ENCODE data around the gene WWP2.
"Not testable (repeated sequence)": the region's sequence is repeated elsewhere in the genome, so short reads cannot be mapped to it uniquely, and the experiment has no call there.

Gene WWP2

DNA sequence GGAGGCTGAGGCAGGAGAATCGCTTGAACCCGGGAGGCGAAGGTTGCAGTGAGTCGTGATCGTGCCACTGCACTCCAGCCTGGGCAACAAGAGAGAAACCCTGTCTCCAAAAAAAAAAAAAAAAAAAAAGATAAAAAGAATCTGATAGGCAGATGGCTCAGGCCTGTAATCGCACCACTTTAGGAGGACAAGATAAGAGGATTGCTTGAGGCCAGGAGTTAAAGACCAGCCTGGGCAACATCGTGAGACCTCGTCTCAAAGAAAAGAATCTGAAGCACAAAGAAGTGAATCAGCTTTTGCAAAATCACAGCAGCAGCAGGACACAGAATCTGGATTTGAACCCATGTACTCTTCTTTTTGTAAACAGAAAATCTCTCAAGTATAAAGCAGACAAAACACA, 15.0 kb upstream of the WWP2 start:
- no peak for DNase-seq

DNA sequence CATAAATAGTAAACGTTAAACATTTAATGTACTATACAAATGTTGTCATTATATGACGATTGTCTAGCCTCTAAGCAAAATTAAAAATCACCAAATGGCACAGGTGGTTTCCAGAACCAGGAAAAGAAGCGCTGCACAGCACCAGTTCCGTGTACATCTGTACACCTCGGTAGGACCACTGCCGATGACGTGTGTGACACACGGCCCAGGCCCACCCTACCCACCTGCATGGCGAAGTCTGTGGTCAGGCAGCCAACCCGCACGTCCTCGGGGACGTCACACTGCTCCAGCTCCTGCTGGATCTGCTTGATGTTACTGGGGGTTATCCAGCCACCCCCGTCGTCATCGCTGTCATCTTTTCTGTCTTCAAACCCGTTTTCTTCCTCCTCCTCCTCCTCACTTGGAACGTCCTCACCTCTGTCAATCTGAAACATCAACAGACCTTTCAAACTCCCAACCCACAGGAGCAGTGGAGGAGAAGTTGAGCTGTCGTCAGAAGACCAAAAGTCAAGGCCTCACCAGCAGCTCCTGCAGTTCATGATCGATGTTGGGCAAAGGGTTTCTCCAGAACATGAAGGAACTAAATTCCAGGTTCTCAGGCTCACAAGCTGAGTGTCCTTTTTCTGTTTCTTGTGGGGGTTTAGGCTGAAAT, 13.3 kb upstream of the WWP2 start:
- no peak for DNase-seq

DNA sequence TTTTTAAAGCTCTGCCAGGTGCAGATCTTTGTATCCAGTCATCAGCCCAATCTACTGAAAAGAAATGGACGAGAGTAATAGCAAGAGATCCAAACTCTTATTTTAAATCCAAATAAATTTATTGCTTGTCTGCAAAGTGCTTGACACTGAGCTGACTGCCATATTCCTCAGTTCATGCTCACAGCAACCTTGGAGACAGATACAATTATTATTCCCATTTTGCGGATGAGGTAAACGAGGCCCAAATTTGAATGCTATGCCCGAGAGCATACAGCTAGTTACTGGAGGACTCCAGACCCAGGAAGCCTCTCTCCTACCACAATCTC, 8.0 kb upstream of the WWP2 start:
- DNase-seq, result peak; percentile 3

- peak; percentile 98 for DNase-seq
Measured at GRCh38 chr16:69754469-69755310, 7.4 kb upstream of the WWP2 start, which contains the start of gene NOB1. Gene NOB1, minus strand, starts transcription at chr16:69754926. Its CDS starts 16 bp downstream, at chr16:69754910.

DNA sequence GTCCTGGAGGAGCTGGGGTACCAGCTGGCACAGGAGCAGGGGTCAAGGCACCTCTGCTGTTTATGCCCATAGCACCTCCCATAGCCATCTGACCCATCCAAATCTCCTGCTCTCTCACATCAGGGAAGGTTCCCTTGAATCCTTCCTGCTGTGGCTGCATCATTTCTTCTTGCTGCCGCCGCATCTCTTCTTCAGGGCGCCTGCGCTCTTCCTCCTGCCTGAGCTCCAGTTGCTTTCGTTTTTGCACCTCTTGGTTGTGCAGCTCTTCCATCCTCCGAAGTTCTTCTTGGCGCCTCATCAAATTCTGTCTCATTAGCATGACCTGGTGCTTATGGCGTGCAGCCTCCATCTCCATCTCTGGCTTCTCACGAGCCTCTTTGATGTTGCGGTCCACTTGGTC, 5.4 kb upstream of the WWP2 start:
- DNase-seq, result no peak

GRCh38 chr16:69757375-69757774, 4.8 kb upstream of the WWP2 start:
- not testable (repeated sequence) for DNase-seq

- peak; percentile 38 for DNase-seq
Measured at GRCh38 chr16:69762814-69763598, 874 bp downstream of the WWP2 start.

DNA sequence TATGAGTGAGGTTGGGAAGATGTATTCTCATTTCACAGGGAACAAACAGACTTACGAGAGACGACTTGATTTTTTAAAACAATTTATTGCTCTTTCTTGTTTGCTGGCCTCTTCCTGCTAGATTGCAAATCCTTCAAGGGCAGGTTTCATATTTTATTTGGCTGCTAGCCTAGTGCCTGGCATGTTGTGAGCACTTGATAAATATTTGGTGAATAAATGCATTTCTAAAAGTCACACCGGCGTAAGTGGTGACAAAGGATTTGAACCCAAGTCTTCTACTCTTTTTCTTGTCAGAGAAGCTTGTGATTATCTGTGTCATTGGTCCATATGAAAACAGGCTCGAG, 1.4 kb downstream of the WWP2 start:
- no peak for DNase-seq

DNA sequence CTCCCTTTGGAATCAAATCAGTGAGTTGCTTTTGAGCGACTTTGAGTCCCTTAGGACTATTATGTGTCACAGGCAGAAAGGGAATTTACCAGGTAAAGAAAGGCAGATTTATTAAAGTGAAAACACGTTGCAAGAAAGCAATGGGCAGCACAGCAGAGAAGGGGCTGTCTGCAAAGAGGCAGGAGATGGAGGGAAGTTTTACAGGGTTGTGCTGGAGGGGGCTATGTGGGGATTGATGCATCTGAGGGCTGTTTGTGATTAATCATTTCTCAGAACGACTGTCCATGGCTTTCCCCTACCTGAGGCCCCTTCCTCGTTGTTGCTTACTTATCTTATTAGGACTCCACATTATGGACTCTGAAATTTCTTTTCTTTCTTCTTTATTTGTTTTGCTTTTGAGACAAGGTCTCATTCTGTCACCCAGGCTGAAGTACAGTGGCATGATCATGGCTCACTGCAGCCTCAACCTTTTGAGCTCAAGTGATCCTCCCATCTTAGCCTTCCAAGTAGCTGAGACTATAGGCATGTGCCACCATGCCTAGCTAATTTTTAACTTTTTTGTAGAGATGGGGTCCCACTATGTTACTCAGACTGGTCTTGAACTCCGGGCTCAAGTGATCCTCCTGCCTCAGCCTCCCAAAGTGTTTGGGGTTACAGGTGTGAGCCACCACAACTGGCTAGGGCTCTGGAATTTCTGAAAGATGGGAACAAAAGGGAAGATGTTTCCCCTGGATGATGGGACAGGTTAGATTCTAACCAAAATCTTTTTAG, 5.5 kb downstream of the WWP2 start:
- no peak for DNase-seq

DNA sequence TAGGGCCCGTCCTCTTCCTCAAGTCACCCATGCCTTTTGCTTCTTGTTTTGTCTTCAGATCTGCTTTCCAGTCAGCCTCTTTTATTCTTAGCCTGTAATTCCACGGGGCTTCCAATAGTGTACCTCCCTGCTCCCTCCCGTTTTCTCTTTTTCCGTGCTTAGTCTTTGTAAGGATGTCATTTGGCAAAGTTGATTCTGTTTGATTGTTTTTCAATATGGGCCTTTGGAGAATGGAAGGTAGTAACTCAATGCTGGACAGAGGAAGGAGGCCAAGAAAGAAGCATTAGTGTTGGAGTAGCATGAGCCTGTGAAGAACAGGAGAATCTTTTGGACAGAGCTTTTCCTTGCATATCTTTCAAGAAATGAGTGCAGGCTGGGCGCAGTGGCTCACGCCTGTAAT, 6.5 kb downstream of the WWP2 start:
- no peak for DNase-seq

GRCh38 chr16:69769404-69769803, 7.3 kb downstream of the WWP2 start:
- no peak for DNase-seq

GRCh38 chr16:69771651-69771967, 9.5 kb downstream of the WWP2 start:
- DNase-seq, result no peak

DNA sequence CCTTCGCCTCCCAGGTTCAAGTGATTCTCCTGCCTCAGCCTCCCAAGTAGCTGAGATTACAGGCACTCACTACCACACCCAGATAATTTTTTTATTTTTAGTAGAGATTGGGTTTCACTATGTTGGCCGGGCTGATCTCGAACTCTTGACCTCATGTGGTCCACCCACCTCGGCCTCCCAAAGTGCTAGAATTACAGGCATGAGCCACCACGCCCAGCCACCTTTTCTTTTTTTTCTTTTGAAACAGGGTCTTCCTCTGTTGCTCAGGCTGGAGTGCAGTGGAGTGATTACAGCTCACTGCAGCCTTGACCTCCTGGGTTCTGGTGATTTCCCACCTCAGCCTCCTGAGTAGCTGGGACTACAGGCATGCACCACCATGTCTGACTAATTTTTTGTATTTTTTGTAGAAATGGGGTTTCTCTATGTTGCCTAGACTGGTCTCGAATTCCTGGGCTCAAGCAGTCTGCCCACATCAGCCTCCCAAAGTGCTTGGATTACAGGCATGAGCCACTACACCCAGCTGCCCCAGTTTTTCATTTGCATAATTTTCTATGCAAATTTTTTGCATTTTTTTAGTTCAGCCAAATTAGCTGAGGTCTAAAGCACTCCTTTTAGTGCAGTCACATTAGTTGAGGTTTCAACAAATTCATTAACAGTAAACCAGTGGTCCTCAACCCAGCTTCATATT, 11.3 kb downstream of the WWP2 start:
- no peak for DNase-seq

DNA sequence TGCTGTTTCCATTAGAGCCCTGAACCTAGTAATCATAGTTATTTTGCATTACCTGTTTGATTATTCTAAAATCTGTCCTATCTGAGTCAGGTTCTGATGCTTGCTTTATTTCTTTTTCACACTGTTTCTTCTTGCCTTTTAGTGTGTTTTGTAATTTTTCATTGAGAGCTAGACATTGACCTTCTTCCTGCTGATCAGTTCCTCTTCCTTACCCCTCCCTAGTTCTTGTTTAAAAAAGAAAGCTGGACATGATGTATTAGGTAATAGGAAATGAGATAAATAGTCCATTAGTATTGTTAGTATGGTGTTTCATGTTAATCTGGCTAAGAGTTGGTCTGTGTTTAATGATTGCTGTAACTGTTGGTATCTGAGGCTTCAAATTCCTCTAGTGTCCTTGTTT, 13.4 kb downstream of the WWP2 start:
- DNase-seq, result no peak

DNA sequence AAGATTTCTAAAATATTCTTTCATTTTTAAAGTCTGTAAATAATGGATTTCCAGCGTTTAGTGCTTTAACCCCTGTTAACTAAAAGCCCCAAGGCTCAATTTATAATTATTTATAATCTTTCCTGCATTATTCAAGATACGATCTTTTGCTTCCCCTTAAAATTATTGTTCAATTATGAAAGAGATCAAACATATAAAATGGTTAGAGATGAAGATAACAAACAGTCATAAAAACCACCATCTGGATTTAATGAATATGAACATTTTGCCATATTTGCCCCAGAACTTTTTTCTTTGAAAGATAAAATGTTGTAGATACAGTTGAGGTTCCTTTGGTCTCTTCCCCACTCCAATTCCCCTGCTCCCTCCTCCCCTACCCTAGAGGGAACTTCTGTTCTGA, 17.6 kb downstream of the WWP2 start:
- DNase-seq, result no peak

GRCh38 chr16:69781118-69781517, 19.0 kb downstream of the WWP2 start:
- DNase-seq, result no peak

- DNase-seq, result no peak
Measured at GRCh38 chr16:69784586-69784985, 22.5 kb downstream of the WWP2 start.

DNA sequence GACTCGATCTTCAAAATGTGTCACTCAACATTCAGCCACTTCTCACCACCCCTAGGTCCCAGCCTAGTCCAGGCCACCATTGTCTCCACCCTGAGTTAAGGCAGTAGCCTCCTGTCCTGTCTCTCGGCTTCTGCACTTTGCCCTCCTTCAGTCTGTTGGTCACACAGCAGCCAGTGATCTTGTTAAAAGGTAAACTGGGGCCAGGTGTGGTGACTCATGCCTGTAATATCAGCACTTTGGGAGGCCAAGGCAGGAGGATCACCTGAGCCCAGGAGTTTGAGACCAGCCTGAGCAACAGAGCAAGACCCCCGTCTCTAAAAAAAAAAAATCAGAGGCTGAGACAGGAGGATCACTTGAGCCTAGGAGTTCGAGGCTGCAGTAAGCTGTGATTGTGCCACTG, 25.8 kb downstream of the WWP2 start:
- no peak for DNase-seq

DNA sequence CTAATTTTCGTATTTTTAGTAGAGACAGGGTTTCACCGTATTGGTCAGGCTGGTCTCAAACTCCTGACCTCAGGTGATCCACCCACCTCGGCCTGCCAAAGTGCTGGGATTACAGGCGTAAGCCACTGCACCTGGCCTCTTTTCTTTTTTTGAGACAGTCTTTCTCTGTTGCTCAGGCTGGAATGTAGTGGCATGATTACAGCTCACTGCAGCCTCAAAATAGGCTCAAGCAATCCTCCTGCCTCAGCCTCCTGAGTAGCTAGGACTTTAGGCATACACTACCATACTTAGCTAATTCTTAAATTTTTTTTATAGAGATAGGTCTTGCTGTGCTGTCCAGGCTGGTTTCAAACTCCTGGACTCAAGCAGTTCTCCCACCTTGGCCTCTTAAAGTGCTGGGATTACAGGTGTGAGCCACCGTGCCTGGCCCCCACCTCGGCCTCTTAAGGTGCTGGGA, 29.3 kb downstream of the WWP2 start:
- DNase-seq, result not testable (repeated sequence)

DNA sequence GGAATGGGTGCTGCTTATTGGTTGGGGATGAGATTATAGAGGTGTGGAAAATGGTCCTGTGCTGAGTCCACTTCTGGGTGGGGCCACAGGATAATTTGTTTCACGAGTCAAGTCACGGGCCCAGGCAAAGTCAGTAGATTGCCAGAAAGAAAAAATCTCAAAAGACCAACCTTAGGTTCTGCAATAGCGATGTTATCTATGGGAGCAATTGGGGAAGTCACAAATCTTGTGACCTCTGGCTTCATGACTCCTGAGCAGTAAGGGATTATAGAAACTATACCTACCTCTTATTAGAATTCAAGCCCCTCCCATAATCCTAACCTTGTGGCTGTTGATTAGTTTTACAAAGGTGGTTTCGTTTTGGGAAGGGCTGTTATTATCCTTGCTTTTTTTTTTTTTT, 31.4 kb downstream of the WWP2 start:
- no peak for DNase-seq

- DNase-seq, result no peak
Measured at GRCh38 chr16:69794486-69794885, 32.4 kb downstream of the WWP2 start.

DNA sequence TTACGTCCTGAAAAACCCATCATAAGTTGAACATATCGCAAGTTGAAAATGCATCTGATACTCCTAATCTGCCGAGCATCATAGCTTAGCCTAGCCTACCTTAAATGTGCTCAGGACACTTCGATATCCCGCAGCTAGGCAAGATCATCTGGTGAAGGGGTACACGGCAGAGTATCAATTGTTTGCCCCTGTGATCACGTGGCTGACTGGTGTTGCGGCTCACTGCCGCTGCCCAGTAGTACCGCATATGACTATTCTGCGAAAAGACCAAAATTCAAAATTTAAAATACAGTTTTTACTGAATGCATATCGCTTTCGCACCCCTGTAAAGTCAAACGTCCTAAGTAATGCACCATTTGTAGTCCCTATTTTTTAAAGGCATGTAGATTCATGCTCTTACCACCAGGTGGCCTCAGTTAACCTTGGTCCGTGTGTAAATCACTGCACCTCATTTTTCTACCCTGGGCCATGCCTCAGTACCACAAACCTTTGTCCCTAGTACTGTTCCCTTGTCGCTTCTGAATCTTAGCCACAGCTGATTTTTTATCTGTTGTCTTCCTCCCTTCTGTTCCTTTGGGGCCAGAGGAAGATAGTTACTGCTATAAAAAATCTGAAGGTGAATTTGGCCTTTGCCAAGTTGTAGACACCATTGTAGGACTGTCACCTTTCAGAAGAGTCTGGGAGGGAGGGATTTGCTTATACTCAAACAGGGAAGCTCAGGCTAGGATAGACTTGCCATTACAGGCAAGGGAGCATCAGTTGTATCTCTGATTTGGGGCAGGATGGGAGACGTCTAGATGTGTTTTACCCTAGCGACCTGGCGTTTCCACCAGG, 34.4 kb downstream of the WWP2 start:
- peak; percentile 52 for DNase-seq

All from CD4-positive, alpha-beta T cell treated with Interleukin-10 for 1 hour (primary cell).